ENCODE data around the gene CDH23. TPM values are rescaled to one million over a fixed set of nuclear protein-coding genes. Genes with fewer than 3 reads are reported as not detected.

Gene CDH23
- total and polyA plus RNA-seq, 10 of the 15 experiments (the other 5 are each of a cell fraction or from before 2014, with no cell fraction given): 0.09 to 0.40 (median 0.15) TPM; not detected in 1

DNA sequence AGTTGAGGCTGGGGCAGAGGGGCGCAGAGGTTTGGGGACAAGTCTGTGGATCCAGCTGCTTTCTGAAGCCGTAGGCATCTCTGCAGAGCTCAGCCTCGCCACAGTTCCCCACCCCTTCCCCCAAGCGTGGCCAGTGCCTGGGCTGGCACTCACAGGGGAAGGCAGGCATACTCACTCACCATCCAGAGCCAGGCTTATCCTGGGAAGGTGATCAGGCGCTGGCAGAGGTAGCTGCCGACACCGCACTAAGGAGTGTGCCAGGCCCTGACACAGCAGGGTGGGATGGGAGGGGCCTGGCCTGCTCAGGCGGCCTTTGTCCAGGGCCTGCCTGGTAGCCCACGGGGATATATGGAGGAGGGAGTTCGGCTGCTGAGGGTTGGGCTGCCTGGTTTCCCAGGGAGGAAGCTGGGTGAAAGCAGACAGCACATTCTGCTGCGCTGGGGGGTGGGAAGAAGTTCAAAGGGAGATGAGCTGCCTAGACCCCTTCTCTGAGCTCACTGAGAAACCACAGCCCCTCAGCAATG, 360.7 kb downstream of the CDH23 start (continued):
- TF ChIP-seq SMAD1 (IDR thresholded peaks at IDR 0.05; ENCODE audit: low read depth, partially characterized antibody) (no peak), ZZZ3 (IDR thresholded peaks at IDR 0.05; ENCODE audit: control insufficient read depth, insufficient read length, low read depth) (no peak), NR2C1 (IDR thresholded peaks at IDR 0.05) (no peak), TAF1 (IDR thresholded peaks at IDR 0.05; ENCODE audit: borderline replicate concordance, low read depth, low read length) (no peak), EGR1 (IDR thresholded peaks at IDR 0.05; ENCODE audit: borderline replicate concordance in 1 of 2, low read depth in 2 of 2, low read length in 2 of 2) (no peak), SMAD5 (IDR thresholded peaks at IDR 0.05; ENCODE audit: low read depth) (no peak), POLR2AphosphoS2 (IDR thresholded peaks at IDR 0.05; ENCODE audit: low read depth, low read length) (no peak), SIX5 (IDR thresholded peaks at IDR 0.05; ENCODE audit: low read depth, low read length, severe bottlenecking) (no peak), TCF3 (IDR thresholded peaks at IDR 0.05; ENCODE audit: borderline replicate concordance, insufficient read depth, low read depth, low read length) (no peak), SMC3 (IDR thresholded peaks at IDR 0.05; ENCODE audit: borderline replicate concordance, low read length) (no peak)
- TF ChIP-seq, protein P1, sequence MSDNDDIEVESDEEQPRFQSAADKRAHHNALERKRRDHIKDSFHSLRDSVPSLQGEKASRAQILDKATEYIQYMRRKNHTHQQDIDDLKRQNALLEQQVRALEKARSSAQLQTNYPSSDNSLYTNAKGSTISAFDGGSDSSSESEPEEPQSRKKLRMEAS (IDR thresholded peaks at IDR 0.05; ENCODE audit: low read depth, low read length): no peak
- TF ChIP-seq, protein P2, sequence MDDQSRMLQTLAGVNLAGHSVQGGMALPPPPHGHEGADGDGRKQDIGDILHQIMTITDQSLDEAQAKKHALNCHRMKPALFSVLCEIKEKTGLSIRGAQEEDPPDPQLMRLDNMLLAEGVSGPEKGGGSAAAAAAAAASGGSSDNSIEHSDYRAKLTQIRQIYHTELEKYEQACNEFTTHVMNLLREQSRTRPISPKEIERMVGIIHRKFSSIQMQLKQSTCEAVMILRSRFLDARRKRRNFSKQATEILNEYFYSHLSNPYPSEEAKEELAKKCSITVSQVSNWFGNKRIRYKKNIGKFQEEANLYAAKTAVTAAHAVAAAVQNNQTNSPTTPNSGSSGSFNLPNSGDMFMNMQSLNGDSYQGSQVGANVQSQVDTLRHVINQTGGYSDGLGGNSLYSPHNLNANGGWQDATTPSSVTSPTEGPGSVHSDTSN (IDR thresholded peaks at IDR 0.05; ENCODE audit: insufficient replicate concordance, low read depth, low read length): no peak

DNA sequence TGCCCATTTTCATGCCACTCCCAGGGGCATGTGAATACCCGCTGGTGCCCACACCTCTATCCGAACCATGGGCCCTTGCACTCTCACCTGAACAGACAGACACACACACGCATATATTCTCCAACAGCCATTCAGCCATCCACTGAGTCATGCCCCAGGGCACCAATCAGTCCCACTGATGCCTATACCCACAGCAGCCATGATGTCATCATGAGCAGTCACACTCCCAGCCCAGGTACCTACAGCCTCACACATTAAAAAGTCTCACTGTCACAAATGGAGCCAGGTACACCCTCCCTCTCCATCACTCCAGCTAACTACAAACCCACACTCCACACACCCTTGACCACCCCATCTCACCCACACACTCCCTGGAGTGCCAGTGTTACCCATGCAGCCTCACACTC, 364.4 kb downstream of the CDH23 start:
- no peak overlapping the region for H2AFZ ChIP-seq (ENCODE audit: control insufficient read depth, low read depth, low read length)
- H3K4me1 ChIP-seq (ENCODE audit: control insufficient read depth, insufficient read depth, low read length): peaks cover 10% of the 10 kb centered on the region; the same call in 1 of the 2 replicates
- BruUV-seq (replicated peaks): no TSS peak
- ChIA-PET CTCF (no interaction called here), POLR2A (no interaction called here), SMC1A (ENCODE audit: uncharacterized antibody, unreplicated experiment) (no interaction called here), RAD21 (ENCODE audit: unreplicated experiment) (no interaction called here)
- H3K4me2 ChIP-seq (ENCODE audit: control insufficient read depth, insufficient read depth): no peak overlapping the region
- no peaks in the 10 kb centered on the region for H3K27me3 ChIP-seq (replicated peaks in 1 of 2; ENCODE audit: control insufficient read depth in 2 of 2, insufficient read depth in 2 of 2, low read length in 1 of 2)
- no peak overlapping the region for H3K4me3 ChIP-seq
- no peaks in the 10 kb centered on the region for H3K9me3 ChIP-seq (replicated peaks; ENCODE audit: control insufficient read depth, insufficient read depth, low read length)
- FAIRE-seq: no peak
- H3K9ac ChIP-seq (ENCODE audit: control insufficient read depth, insufficient read depth, low read length): no peak overlapping the region
- DNase-seq (ENCODE audit: low read depth, low spot score): no peak
- intact Hi-C loops (cut with micrococcal nuclease; ENCODE audit: unreplicated experiment): no loop called here
- H3K79me2 ChIP-seq (ENCODE audit: control insufficient read depth, insufficient read depth, low read length): no peaks in the 10 kb centered on the region
- H3K36me3 ChIP-seq (ENCODE audit: control insufficient read depth in 2 of 2, insufficient read depth in 2 of 2, low read length in 1 of 2): no peaks in the 10 kb centered on the region; a peak in 1 of 4 replicates
- no peaks in the 10 kb centered on the region for H4K20me1 ChIP-seq (ENCODE audit: control insufficient read depth, insufficient read depth)
- no peak overlapping the region for H3K27ac ChIP-seq (ENCODE audit: control insufficient read depth, insufficient read depth)
- in situ Hi-C loops (cut with MboI): no loop called here
- no peak for ATAC-seq
- WGBS (ENCODE audit: insufficient coverage, insufficient replicate concordance, low lambda C conversion rate, missing lambda C conversion rate): 84% methylated on average over 3 of the region's 3 CpGs
- TF ChIP-seq POLR2AphosphoS2 (IDR thresholded peaks at IDR 0.05; ENCODE audit: low read depth, low read length) (no peak), MEF2B (IDR thresholded peaks at IDR 0.05; ENCODE audit: partially characterized antibody, poor library complexity, severe bottlenecking) (no peak), NBN (IDR thresholded peaks at IDR 0.05) (no peak)
- TF ChIP-seq, protein P3, sequence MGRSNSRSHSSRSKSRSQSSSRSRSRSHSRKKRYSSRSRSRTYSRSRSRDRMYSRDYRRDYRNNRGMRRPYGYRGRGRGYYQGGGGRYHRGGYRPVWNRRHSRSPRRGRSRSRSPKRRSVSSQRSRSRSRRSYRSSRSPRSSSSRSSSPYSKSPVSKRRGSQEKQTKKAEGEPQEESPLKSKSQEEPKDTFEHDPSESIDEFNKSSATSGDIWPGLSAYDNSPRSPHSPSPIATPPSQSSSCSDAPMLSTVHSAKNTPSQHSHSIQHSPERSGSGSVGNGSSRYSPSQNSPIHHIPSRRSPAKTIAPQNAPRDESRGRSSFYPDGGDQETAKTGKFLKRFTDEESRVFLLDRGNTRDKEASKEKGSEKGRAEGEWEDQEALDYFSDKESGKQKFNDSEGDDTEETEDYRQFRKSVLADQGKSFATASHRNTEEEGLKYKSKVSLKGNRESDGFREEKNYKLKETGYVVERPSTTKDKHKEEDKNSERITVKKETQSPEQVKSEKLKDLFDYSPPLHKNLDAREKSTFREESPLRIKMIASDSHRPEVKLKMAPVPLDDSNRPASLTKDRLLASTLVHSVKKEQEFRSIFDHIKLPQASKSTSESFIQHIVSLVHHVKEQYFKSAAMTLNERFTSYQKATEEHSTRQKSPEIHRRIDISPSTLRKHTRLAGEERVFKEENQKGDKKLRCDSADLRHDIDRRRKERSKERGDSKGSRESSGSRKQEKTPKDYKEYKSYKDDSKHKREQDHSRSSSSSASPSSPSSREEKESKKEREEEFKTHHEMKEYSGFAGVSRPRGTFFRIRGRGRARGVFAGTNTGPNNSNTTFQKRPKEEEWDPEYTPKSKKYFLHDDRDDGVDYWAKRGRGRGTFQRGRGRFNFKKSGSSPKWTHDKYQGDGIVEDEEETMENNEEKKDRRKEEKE (IDR thresholded peaks at IDR 0.05): no peak
- TF ChIP-seq, protein P4, sequence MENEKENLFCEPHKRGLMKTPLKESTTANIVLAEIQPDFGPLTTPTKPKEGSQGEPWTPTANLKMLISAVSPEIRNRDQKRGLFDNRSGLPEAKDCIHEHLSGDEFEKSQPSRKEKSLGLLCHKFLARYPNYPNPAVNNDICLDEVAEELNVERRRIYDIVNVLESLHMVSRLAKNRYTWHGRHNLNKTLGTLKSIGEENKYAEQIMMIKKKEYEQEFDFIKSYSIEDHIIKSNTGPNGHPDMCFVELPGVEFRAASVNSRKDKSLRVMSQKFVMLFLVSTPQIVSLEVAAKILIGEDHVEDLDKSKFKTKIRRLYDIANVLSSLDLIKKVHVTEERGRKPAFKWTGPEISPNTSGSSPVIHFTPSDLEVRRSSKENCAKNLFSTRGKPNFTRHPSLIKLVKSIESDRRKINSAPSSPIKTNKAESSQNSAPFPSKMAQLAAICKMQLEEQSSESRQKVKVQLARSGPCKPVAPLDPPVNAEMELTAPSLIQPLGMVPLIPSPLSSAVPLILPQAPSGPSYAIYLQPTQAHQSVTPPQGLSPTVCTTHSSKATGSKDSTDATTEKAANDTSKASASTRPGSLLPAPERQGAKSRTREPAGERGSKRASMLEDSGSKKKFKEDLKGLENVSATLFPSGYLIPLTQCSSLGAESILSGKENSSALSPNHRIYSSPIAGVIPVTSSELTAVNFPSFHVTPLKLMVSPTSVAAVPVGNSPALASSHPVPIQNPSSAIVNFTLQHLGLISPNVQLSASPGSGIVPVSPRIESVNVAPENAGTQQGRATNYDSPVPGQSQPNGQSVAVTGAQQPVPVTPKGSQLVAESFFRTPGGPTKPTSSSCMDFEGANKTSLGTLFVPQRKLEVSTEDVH (IDR thresholded peaks at IDR 0.05; ENCODE audit: low read depth, partially characterized antibody): no peak

Data from GM12878 (cell line).